Measurements from ENCODE around the gene KRT36. TPM values are rescaled to one million over a fixed set of nuclear protein-coding genes. Genes with fewer than 3 reads are reported as not detected.

The KRT36 gene
- total RNA-seq, 1 donor from 2014 or later: not detected

DNA sequence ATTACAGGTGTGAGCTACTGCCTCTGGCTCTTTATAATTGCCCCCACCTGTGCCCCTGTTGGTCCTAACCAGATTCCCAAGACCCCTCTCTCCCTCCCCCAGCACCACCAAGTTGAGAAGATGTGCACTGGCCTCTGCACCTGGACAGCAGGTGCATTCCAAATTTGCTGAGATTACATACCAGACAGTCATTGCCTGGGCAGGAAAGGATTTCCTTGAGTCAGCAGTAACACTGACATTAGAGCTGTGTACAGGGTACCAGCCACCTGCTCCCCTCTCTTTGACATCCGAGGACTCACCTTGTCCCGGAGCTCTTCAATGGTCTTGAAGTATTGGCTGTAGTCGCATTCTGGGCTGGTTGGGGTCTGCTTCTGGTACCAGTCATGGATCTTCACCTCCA, 28.3 kb upstream of the KRT36 start:
- H3K9me3 Mint-ChIP-seq: no peaks in the 10 kb centered on the region

DNA sequence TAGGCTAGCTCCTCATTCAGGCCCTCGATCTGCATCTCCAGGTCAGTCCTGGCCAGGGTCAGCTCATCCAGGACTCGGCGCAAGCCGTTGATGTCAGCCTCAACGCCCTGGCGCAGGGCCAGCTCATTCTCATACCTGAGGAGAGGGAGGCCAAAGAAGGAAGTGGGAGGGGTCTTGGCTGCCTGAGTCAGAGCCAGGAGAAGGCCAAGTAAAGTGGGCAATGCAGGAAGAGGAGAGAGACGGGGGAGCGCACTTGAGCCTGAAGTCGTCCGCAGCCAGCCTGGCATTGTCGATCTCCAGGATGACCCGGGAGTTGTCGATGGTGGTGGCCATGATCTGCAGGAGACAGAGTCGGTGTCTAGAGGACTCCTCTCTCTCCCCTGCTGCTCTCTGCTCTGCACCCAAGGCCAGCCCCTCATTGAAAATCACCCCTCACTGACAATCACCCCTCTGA, 27.1 kb upstream of the KRT36 start:
- intact Hi-C loops (cut with micrococcal nuclease): no loop called here
- no peak overlapping the region for H3K4me3 Mint-ChIP-seq (ENCODE audit: low read depth)
- H3K36me3 Mint-ChIP-seq (ENCODE audit: low read depth): no peaks in the 10 kb centered on the region
- DNase-seq (ENCODE audit: low spot score): no peak
- H3K27ac Mint-ChIP-seq: no peak overlapping the region
- H3K9me3 Mint-ChIP-seq: no peaks in the 10 kb centered on the region
- no peaks in the 10 kb centered on the region for H3K27me3 Mint-ChIP-seq (ENCODE audit: low read depth)
- H3K4me1 Mint-ChIP-seq (ENCODE audit: low read depth): no peaks in the 10 kb centered on the region

More for the DNA sequence above, 28.3 kb upstream of the KRT36 start:
- Mint-ChIP-seq H3K36me3 (ENCODE audit: low read depth) (no peaks in the 10 kb centered on the region), H3K4me1 (ENCODE audit: low read depth) (no peaks in the 10 kb centered on the region), H3K27me3 (ENCODE audit: low read depth) (no peaks in the 10 kb centered on the region), H3K4me3 (ENCODE audit: low read depth) (no peak overlapping the region), H3K27ac (no peak overlapping the region)
- intact Hi-C loops (cut with micrococcal nuclease): no loop called here
- no peak for DNase-seq (ENCODE audit: low spot score)

DNA sequence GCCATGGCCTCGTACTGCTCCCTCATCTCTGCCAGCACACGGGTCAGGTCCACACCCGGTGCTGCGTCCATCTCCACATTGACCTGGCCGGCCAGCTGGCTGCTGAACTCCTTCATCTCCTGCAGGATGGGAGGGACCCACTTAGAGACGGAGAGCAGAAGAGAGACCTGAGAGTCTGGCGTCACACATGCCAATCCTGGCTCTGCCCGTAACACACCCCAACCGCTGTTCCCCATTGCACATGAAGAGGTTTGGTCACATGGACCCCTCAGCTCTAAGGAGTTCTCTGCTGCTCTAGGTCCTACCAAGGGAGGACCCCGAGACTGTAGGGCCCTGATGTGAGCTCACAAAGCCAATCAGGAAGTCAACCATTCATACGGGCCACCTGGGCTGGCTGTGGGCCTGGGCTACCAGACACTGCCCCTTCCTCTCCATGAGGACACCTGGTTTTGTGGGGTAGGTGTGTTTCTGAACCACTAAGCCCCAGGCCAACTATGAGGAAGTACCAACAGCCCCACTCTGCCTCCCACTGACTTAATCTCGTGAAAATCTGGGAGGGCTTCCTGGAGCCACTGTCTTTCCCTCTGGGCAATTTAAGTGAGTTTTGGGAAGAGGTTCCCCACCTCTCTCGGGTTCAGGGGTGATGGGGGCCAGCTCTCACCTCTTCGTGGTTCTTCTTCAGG, 26.6 kb upstream of the KRT36 start:
- Mint-ChIP-seq H3K4me3 (ENCODE audit: low read depth) (no peak overlapping the region), H3K36me3 (ENCODE audit: low read depth) (no peaks in the 10 kb centered on the region), H3K4me1 (ENCODE audit: low read depth) (no peaks in the 10 kb centered on the region), H3K27ac (no peak overlapping the region), H3K27me3 (ENCODE audit: low read depth) (no peaks in the 10 kb centered on the region), H3K9me3 (no peaks in the 10 kb centered on the region)
- no peak for DNase-seq (ENCODE audit: low spot score)
- intact Hi-C loops (cut with micrococcal nuclease): no loop called here

DNA sequence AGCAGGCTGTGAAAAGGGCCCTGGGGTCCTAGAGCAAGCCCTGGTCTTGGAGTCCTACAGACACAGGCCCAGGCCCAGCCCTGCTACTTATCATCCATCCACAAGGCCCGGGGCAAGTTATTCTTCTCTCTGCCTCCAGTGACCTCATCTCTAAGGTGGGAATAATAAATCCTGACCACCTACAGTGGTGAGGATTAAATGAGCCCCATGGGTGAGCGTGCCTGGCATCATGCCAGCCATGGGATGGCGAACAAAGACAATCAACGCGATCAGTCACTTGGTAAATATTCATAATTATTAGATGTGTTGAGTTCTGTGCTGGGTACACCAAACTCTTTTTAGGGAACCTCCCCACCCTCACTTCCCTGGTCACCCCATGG, 23.4 kb upstream of the KRT36 start:
- Mint-ChIP-seq H3K27me3 (ENCODE audit: low read depth) (no peaks in the 10 kb centered on the region), H3K4me3 (ENCODE audit: low read depth) (no peak overlapping the region), H3K9me3 (no peaks in the 10 kb centered on the region), H3K4me1 (ENCODE audit: low read depth) (no peaks in the 10 kb centered on the region), H3K27ac (no peak overlapping the region), H3K36me3 (ENCODE audit: low read depth) (no peaks in the 10 kb centered on the region)
- no peak for DNase-seq (ENCODE audit: low spot score)
- intact Hi-C loops (cut with micrococcal nuclease): no loop called here

DNA sequence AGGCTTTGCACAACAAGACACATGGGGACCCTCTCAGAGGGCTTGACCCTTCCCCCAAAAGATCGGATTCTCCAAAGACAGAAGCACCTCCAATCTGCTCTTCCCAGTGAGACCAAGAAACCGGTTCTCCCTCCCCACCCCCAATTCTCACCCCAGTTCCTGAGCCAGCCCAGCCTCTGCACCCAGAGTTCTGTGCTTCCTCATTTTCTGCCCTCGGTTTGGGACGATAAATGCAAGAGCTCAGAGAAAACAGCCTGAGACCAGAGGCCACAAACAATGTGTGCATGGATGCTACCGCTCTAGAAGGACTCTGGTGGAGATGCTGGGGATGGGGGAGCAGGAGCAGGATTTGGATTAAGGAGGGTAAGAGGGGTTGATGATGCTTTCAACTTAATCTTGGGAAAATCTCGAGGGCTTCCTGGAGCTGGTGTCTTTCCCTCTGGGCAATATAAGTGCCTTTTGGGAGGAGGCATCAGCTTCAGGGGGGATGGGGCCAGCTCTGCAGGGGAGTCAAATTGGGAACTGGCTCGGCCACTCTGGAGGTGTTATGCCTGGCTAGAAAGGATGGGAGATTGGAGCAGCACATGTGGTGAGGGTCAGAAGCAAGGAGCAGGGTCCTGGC, 22.9 kb upstream of the KRT36 start:
- Mint-ChIP-seq H3K27ac (no peak overlapping the region), H3K27me3 (ENCODE audit: low read depth) (no peaks in the 10 kb centered on the region), H3K4me1 (ENCODE audit: low read depth) (no peaks in the 10 kb centered on the region), H3K4me3 (ENCODE audit: low read depth) (no peak overlapping the region), H3K9me3 (no peaks in the 10 kb centered on the region), H3K36me3 (ENCODE audit: low read depth) (no peaks in the 10 kb centered on the region)
- intact Hi-C loops (cut with micrococcal nuclease): no loop called here
- no peak for DNase-seq (ENCODE audit: low spot score)

DNA sequence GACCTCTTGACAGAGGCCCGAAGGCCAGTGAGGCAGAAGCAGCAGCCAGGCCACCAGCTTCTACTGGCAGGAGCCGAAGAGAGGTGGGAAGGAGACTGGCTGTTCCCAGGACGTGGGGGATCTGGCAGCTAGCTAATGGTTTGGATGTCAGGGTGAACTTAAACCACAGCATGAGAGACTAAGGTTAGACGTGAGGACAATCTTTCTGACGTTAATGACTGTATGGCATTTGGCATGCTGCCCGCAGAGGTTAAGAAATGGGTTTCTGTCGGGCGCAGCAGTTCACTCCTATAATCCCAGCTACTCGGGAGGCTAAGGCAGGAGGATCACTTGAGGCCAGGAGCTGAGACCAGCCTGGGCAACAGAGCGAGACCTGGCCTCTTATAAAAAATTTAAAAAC, 22.0 kb upstream of the KRT36 start:
- DNase-seq (ENCODE audit: low spot score): no peak
- no peaks in the 10 kb centered on the region for H3K4me1 Mint-ChIP-seq (ENCODE audit: low read depth)
- intact Hi-C loops (cut with micrococcal nuclease): no loop called here

DNA sequence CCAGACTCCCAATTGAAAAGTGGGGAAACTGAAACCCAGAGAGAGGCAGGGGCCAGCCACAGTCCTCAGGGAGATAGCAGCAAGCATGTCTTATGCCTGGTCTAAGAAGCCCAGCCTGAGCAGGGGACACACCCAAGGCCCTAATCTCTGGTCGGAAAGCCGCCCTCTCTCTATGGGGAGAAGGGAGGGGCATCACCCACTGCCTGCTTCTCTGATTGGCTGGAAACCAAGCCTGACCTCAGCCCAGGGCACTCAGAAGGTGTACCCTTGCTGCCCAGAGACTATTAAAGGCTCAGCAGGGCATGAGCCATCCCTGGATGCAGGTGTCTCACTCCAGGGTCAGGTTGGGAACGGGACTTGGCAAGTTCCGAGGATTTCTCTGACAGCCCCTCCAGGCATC, 21.4 kb upstream of the KRT36 start:
- Mint-ChIP-seq H3K36me3 (ENCODE audit: low read depth) (no peaks in the 10 kb centered on the region), H3K4me3 (ENCODE audit: low read depth) (no peak overlapping the region), H3K9me3 (no peaks in the 10 kb centered on the region), H3K4me1 (ENCODE audit: low read depth) (no peaks in the 10 kb centered on the region), H3K27me3 (ENCODE audit: low read depth) (no peaks in the 10 kb centered on the region), H3K27ac (no peak overlapping the region)
- DNase-seq (ENCODE audit: low spot score): no peak
- intact Hi-C loops (cut with micrococcal nuclease): no loop called here

More for the DNA sequence above, 22.0 kb upstream of the KRT36 start:
- Mint-ChIP-seq H3K27ac (no peak overlapping the region), H3K36me3 (ENCODE audit: low read depth) (no peaks in the 10 kb centered on the region), H3K27me3 (ENCODE audit: low read depth) (no peaks in the 10 kb centered on the region), H3K9me3 (no peaks in the 10 kb centered on the region), H3K4me3 (ENCODE audit: low read depth) (no peak overlapping the region)

DNA sequence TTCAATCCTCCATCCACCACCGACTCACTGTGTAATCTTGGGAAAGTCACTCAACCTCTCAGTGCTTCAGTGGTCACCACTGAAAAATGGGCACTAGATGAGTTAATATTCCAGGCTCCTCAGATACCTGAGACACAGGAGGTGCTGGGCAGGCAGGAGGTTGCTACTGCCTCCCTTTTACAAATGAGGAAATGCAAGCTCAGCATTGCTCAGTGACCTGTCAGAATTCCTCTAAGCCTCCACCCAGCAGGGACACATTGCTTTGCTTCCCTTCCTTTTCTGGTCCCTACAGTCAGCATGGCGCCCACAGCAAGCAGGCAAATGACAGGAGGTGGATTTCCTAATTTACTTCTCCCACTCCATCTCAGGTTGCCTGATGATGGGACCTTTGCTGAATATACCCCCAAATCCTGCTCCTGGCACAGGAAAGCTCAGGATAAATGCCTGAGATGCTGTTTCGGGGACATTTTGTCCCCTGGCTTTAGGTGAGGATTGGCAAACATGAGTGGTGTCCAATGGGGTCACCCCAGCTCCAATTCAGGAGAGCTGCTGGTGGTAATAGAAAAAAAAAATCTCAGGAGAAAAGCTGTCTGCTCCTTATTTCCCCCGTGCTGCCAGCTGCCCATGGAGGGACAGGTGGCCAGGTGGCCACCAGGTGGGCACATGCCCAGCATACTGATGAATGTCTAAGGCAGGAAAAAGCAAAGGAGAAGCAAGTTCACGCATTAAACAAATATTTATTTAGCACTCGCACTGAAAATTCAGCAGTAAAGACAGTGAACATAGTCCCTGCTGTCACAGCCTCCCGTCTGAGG, 20.7 kb upstream of the KRT36 start:
- Mint-ChIP-seq H3K27me3 (ENCODE audit: low read depth) (no peaks in the 10 kb centered on the region), H3K4me1 (ENCODE audit: low read depth) (no peaks in the 10 kb centered on the region), H3K27ac (no peak overlapping the region), H3K9me3 (no peaks in the 10 kb centered on the region), H3K4me3 (ENCODE audit: low read depth) (no peak overlapping the region), H3K36me3 (ENCODE audit: low read depth) (no peaks in the 10 kb centered on the region)
- intact Hi-C loops (cut with micrococcal nuclease): no loop called here
- DNase-seq (ENCODE audit: low spot score): no peak

DNA sequence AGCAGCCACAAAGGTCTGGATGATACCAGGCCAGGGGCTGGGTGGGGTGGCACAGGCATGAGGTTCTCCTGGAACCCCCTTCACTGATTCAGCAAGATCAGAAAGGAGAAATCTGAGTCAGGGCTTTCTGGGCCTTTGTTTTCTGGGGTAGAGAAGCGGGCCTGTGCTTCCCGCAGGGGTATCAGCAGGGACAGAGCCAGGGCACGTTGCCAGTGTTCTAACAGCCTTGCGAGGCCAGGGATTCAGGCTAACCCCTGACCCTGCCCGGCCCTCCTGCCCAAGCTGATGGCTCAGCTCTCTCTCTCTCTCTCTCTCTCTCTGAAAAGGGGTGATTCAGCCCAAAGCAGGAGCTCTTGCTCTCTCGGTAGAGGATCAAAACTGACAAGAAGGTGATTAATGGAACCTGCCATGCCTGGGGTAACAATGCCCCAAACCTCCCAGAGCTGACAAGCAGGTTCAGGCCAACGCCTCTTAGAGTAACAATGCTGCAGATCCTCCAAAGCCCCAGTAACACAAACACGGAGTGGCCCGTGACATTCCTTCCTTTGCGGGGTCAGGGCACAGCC, 17.7 kb upstream of the KRT36 start:
- H3K36me3 Mint-ChIP-seq (ENCODE audit: low read depth): no peaks in the 10 kb centered on the region
- no peaks in the 10 kb centered on the region for H3K9me3 Mint-ChIP-seq
- no peak overlapping the region for H3K4me3 Mint-ChIP-seq (ENCODE audit: low read depth)
- intact Hi-C loops (cut with micrococcal nuclease): no loop called here
- no peaks in the 10 kb centered on the region for H3K27me3 Mint-ChIP-seq (ENCODE audit: low read depth)
- H3K4me1 Mint-ChIP-seq (ENCODE audit: low read depth): no peaks in the 10 kb centered on the region
- no peak for DNase-seq (ENCODE audit: low spot score)
- H3K27ac Mint-ChIP-seq: no peak overlapping the region

DNA sequence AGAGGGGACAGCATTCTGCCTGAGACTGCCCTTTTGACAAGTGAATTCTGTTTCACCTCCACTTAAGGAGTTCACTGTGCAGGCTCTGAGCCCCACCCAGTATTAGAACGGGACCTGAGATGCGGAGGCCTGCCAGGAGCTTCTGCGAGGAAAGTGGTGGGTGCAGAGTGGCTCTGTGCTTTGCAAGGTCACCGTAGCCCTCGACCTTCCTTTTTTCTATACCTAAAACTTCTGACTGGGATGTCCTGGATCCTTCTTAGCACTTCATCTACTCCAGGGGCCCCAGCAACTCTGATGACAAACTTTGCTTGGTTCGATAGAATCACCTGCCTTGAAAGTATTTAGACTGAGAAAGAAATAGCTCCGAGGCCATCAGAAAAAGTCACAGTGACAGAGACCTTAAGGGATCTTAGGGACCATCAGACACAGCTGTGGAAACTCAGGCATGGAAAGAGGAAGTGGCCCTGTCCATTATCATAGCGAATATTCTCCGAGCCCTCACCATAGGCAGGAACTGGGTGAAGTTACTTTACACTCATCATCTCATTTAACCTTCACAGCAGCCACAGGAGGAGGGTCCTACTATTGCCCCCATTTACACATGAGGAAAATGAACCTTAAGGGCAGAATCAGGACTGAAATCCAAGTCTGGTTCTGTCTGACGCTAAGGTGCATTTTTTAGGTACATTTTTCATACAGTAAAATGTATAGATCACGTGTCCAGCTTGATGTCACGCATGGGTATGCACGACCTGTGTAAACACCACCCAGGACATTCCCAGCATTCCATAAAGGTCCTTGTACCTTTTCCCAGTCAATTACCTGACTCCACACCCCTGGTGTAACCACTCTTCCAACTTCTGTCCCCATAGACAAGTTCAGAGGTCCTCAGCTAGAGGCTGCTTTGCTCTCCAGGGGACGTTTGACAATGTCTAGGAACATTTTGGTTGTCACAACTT, 16.4 kb upstream of the KRT36 start:
- Mint-ChIP-seq H3K4me1 (ENCODE audit: low read depth) (no peaks in the 10 kb centered on the region), H3K36me3 (ENCODE audit: low read depth) (no peaks in the 10 kb centered on the region), H3K9me3 (no peaks in the 10 kb centered on the region), H3K27me3 (ENCODE audit: low read depth) (no peaks in the 10 kb centered on the region), H3K27ac (no peak overlapping the region), H3K4me3 (ENCODE audit: low read depth) (no peak overlapping the region)
- no peak for DNase-seq (ENCODE audit: low spot score)
- intact Hi-C loops (cut with micrococcal nuclease): no loop called here

DNA sequence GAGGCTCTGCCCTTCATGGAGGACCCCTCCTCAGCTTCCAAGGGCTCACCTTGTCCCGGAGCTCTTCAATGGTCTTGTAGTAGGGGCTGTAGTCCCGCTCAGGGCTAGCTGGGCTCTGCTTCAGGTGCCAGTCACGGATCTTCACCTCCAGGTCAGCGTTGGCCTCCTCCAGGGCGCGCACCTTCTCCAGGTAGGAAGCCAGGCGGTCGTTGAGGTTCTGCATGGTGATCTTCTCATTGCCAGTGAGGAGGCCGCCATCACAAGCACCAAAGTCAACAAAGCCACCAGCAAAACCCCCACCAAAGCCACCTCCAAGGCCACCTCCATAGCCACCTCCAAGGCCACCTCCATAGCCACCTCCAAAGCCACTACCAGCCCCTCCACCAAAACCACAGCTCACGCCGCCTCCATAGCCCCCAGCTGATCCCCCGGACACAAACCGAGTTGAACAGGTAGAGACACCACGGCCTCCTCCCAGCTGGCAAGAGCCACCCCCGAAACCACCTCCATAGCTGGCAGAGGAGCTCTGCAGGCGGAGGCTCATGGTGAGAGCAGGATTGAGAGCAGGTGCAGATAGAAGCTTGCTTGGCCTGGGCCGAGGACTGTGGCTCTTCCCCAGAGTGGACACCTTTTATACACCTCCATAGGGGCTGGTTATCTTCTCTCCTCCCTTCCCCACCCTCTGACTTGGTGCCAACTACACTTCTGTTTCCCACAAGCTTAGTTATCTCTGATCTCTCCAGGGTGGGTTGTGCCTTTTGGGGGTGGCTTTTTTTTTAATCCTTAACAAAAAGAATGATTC, 15.5 kb upstream of the KRT36 start, which contains the start of gene KRT13:
TSS of gene KRT13 (minus strand) at position 606 of the 802 bp plus-strand sequence. CDS start at position 544, 62 bp downstream.
- Mint-ChIP-seq H3K4me1 (ENCODE audit: low read depth) (no peaks in the 10 kb centered on the region), H3K9me3 (no peaks in the 10 kb centered on the region), H3K36me3 (ENCODE audit: low read depth) (no peaks in the 10 kb centered on the region), H3K4me3 (ENCODE audit: low read depth) (no peak within 1 kb of the TSS), H3K27ac (no peak within 1 kb of the TSS), H3K27me3 (ENCODE audit: low read depth) (no peaks in the 10 kb centered on the region)
- DNase-seq (ENCODE audit: low spot score): no peak
- intact Hi-C loops (cut with micrococcal nuclease): no loop called here
